Measurements from ENCODE around the gene ST14. TPM values are rescaled to one million over a fixed set of nuclear protein-coding genes. Genes with fewer than 3 reads are reported as not detected.

The ST14 gene
- total and polyA plus RNA-seq, 2 experiments from 2014 or later: not detected

DNA sequence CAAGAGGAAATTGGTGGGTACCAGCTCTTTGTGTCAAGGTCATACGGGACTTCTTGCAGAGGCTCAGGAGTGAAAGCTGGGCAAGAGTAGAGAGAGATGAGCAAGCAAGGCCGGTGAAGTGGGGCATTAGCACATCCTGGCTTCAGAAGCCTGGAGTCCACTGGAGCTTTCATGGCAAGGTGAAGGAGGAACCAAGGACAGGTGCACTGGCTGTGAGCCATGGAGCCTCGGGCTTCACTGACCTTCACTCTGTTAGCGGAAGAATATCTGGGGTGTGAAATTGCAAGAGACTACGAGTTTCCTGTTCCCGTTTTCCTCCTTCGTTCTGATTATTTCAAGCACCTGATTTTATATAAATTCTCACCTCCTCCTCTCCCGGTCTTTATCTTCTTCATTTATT lies 25.9 kb upstream of the ST14 start:
- in situ Hi-C loops (cut with MboI): loop anchor here (5.0 kb wide), 1 partner anchor 211 kb away; no protein-coding TSS in a partner anchor
- H3K4me1 ChIP-seq (ENCODE audit: insufficient read depth): no peaks in the 10 kb centered on the region
- WGBS, 2 experiments (ENCODE audit: low coverage in 1 of 2, low lambda C conversion rate in 2 of 2, missing lambda C conversion rate in 2 of 2): 86 to 89% methylated on average over 8 of the region's 8 CpGs
- H3K79me2 ChIP-seq (ENCODE audit: insufficient read depth): no peaks in the 10 kb centered on the region
- DNase-seq: no peak
- no peaks in the 10 kb centered on the region for H3K27me3 ChIP-seq (replicated peaks; ENCODE audit: insufficient read depth)
- H3K9me2 ChIP-seq (ENCODE audit: insufficient read depth): no peaks in the 10 kb centered on the region
- no peaks in the 10 kb centered on the region for H3K9me3 ChIP-seq (ENCODE audit: low read depth)
- H3K4me2 ChIP-seq (ENCODE audit: unreplicated experiment): no peak overlapping the region
- no peak overlapping the region for H3K27ac ChIP-seq
- H3K9ac ChIP-seq: no peak overlapping the region
- TF ChIP-seq EZH2 (IDR thresholded peaks at IDR 0.05; ENCODE audit: insufficient read depth, poor library complexity, severe bottlenecking) (no peak), EZH2phosphoT487 (IDR thresholded peaks at IDR 0.05; ENCODE audit: insufficient read depth, low read depth) (no peak)
- H3F3A ChIP-seq (ENCODE audit: insufficient read depth): 0 out of 2 replicates have a peak, but pooled peaks cover 7% of the 10 kb centered on the region
- H4K20me1 ChIP-seq (ENCODE audit: insufficient read depth): no peaks in the 10 kb centered on the region
- no peak overlapping the region for H2AFZ ChIP-seq
- no peak overlapping the region for H3K4me3 ChIP-seq
- peaks cover 49% of the 10 kb centered on the region for H3K36me3 ChIP-seq (ENCODE audit: low read depth)

GRCh38 chr11:130136107-130136506 lies 23.5 kb upstream of the ST14 start:
- H4K20me1 ChIP-seq (ENCODE audit: insufficient read depth): no peaks in the 10 kb centered on the region
- H3K9ac ChIP-seq: no peak overlapping the region
- no peaks in the 10 kb centered on the region for H3K9me2 ChIP-seq (ENCODE audit: insufficient read depth)
- no peak for TF ChIP-seq EZH2phosphoT487 (IDR thresholded peaks at IDR 0.05; ENCODE audit: insufficient read depth, low read depth)
- TF ChIP-seq EZH2 (IDR thresholded peaks at IDR 0.05; ENCODE audit: insufficient read depth, poor library complexity, severe bottlenecking): no peak
- in situ Hi-C loops (cut with MboI): no loop called here
- no peak overlapping the region for H3K27ac ChIP-seq
- H3K79me2 ChIP-seq (ENCODE audit: insufficient read depth): no peaks in the 10 kb centered on the region
- H3K27me3 ChIP-seq (replicated peaks; ENCODE audit: insufficient read depth): no peaks in the 10 kb centered on the region
- no peak for DNase-seq
- 94 to 95% methylated on average over 7 of the region's 7 CpGs for WGBS, 2 experiments (ENCODE audit: low coverage in 1 of 2, low lambda C conversion rate in 2 of 2, missing lambda C conversion rate in 2 of 2)
- no peak overlapping the region for H3K4me2 ChIP-seq (ENCODE audit: unreplicated experiment)
- H3K9me3 ChIP-seq (ENCODE audit: low read depth): no peaks in the 10 kb centered on the region
- H3K4me1 ChIP-seq (ENCODE audit: insufficient read depth): no peaks in the 10 kb centered on the region
- no peak overlapping the region for H2AFZ ChIP-seq
- H3F3A ChIP-seq (ENCODE audit: insufficient read depth): 0 out of 2 replicates have a peak, but pooled peaks cover 7% of the 10 kb centered on the region
- no peak overlapping the region for H3K4me3 ChIP-seq
- peaks cover 35% of the 10 kb centered on the region; the same call in 1 of the 2 replicates for H3K36me3 ChIP-seq (ENCODE audit: low read depth)

DNA sequence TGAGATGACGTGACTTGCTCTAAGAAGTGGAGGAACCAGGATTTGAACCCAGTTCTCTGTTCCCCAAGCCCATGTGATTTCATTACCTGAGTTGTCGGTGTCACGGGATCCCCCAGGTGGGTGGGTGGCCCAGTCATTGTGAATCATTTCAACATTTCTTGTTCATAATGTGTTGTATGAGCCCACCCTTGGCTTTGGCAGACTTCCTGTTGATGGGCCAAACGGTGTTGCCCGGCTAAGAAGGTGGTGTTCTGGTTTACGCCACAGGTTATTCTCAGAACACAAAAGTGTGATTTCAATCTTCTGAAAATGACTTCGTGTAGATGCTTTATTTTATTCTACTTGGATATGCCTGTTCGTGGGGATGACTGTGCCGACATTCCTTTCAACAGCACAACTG lies 21.6 kb upstream of the ST14 start:
- H3K4me1 ChIP-seq (ENCODE audit: insufficient read depth): no peaks in the 10 kb centered on the region
- H3K9me3 ChIP-seq (ENCODE audit: low read depth): no peaks in the 10 kb centered on the region
- no peak overlapping the region for H3K27ac ChIP-seq
- H3K9me2 ChIP-seq (ENCODE audit: insufficient read depth): no peaks in the 10 kb centered on the region
- no peak overlapping the region for H2AFZ ChIP-seq
- H3F3A ChIP-seq (ENCODE audit: insufficient read depth): no peaks in the 10 kb centered on the region
- TF ChIP-seq EZH2 (IDR thresholded peaks at IDR 0.05; ENCODE audit: insufficient read depth, poor library complexity, severe bottlenecking) (no peak), EZH2phosphoT487 (IDR thresholded peaks at IDR 0.05; ENCODE audit: insufficient read depth, low read depth) (no peak)
- peaks cover 30% of the 10 kb centered on the region; the same call in 1 of the 2 replicates for H3K36me3 ChIP-seq (ENCODE audit: low read depth)
- H3K4me3 ChIP-seq: no peak overlapping the region
- WGBS, 2 experiments (ENCODE audit: low coverage in 1 of 2, low lambda C conversion rate in 2 of 2, missing lambda C conversion rate in 2 of 2): 93 to 95% methylated on average over 9 of the region's 9 CpGs
- H3K4me2 ChIP-seq (ENCODE audit: unreplicated experiment): no peak overlapping the region
- in situ Hi-C loops (cut with MboI): no loop called here
- H3K79me2 ChIP-seq (ENCODE audit: insufficient read depth): no peaks in the 10 kb centered on the region
- H3K9ac ChIP-seq: no peak overlapping the region
- no peaks in the 10 kb centered on the region for H3K27me3 ChIP-seq (replicated peaks; ENCODE audit: insufficient read depth)
- H4K20me1 ChIP-seq (ENCODE audit: insufficient read depth): no peaks in the 10 kb centered on the region
- DNase-seq: no peak

GRCh38 chr11:130139401-130139800 lies 20.2 kb upstream of the ST14 start:
- no peak overlapping the region for H3K9ac ChIP-seq
- no peak overlapping the region for H3K4me3 ChIP-seq
- no peak for DNase-seq
- H3K27ac ChIP-seq: no peak overlapping the region
- in situ Hi-C loops (cut with MboI): no loop called here
- no peaks in the 10 kb centered on the region for H3K9me3 ChIP-seq (ENCODE audit: low read depth)
- WGBS, 2 experiments (ENCODE audit: low coverage in 1 of 2, low lambda C conversion rate in 2 of 2, missing lambda C conversion rate in 2 of 2): 96 to 97% methylated on average over 13 of the region's 13 CpGs
- TF ChIP-seq EZH2 (IDR thresholded peaks at IDR 0.05; ENCODE audit: insufficient read depth, poor library complexity, severe bottlenecking) (no peak), EZH2phosphoT487 (IDR thresholded peaks at IDR 0.05; ENCODE audit: insufficient read depth, low read depth) (no peak)
- H3K79me2 ChIP-seq (ENCODE audit: insufficient read depth): no peaks in the 10 kb centered on the region
- H3F3A ChIP-seq (ENCODE audit: insufficient read depth): no peaks in the 10 kb centered on the region
- H3K4me2 ChIP-seq (ENCODE audit: unreplicated experiment): no peak overlapping the region
- H3K27me3 ChIP-seq (replicated peaks; ENCODE audit: insufficient read depth): no peaks in the 10 kb centered on the region
- no peak overlapping the region for H2AFZ ChIP-seq
- no peaks in the 10 kb centered on the region for H4K20me1 ChIP-seq (ENCODE audit: insufficient read depth)
- no peaks in the 10 kb centered on the region for H3K4me1 ChIP-seq (ENCODE audit: insufficient read depth)
- no peaks in the 10 kb centered on the region for H3K9me2 ChIP-seq (ENCODE audit: insufficient read depth)
- H3K36me3 ChIP-seq (ENCODE audit: low read depth): peaks cover 22% of the 10 kb centered on the region
